Astrocyte of the cerebellum (primary cell): ENCODE results near the gene MRPL47.
A peak's percentile ranks its signal among the peaks of the same experiment; 100 is the strongest.

ENCODE experiments used
- DNase-seq: peaks from one replicate; pipeline ENCODE4 v3.0.0-alpha.2; 2011; ENCODE audit warnings: low read depth
- H3K4me3 ChIP-seq: 2 replicates; pipeline ENCODE4 v1.5.1; 2011; ENCODE audit warnings: mild to moderate bottlenecking, low read depth, low read length, moderate library complexity
- CTCF ChIP-seq: IDR thresholded peaks from 2 replicates; pipeline ENCODE4 v1.5.1; 2012; ENCODE audit warnings: low read length, low read depth, moderate library complexity, mild to moderate bottlenecking; ENCODE audit errors: missing control alignments
- in situ Hi-C: cut with HindIII; loops from 2 replicates; pipeline ENCODE4 v1.10.0; 2017; ENCODE audit warnings: low sequenced_read_pairs

Gene MRPL47

GRCh38 chr3:179562591-179563270 is 41.7 kb downstream of the MRPL47 start, which contains the start of gene ACTL6A:
ACTL6A (plus strand) TSS chr3:179562926; CDS start chr3:179563093, 167 bp downstream.
- H3K4me3 ChIP-seq = peak within 1 kb of the TSS; percentile 56
- peak; percentile 98 for DNase-seq
- TF ChIP-seq CTCF = no peak
- in situ Hi-C loops = no loop called here

GRCh38 chr3:179560791-179561190 is 43.6 kb downstream of the MRPL47 start:
- TF ChIP-seq CTCF = no peak
- in situ Hi-C loops = no loop called here
- no peak overlapping the region for H3K4me3 ChIP-seq

GRCh38 chr3:179558742-179559364 is 45.6 kb downstream of the MRPL47 start:
- DNase-seq = peak; percentile 60
- TF ChIP-seq CTCF = peak; percentile 95
- in situ Hi-C loops = no loop called here
- H3K4me3 ChIP-seq = no peak overlapping the region

More at GRCh38 chr3:179560791-179561190, 43.6 kb downstream of the MRPL47 start:
- no peak for DNase-seq

- no peak overlapping the region for H3K4me3 ChIP-seq
- in situ Hi-C loops = no loop called here
- TF ChIP-seq CTCF = no peak
- no peak for DNase-seq
Measured at GRCh38 chr3:179551349-179552105, 52.9 kb downstream of the MRPL47 start.

- no peak for TF ChIP-seq CTCF
- DNase-seq = no peak
- no peak overlapping the region for H3K4me3 ChIP-seq
Measured at GRCh38 chr3:179546814-179547241, 57.6 kb downstream of the MRPL47 start.

GRCh38 chr3:179544981-179545645 is 59.3 kb downstream of the MRPL47 start:
- no peak for TF ChIP-seq CTCF
- in situ Hi-C loops = no loop called here
- no peak overlapping the region for H3K4me3 ChIP-seq
- peak; percentile 71 for DNase-seq

More at GRCh38 chr3:179546814-179547241, 57.6 kb downstream of the MRPL47 start:
- in situ Hi-C loops = no loop called here
